Measurements from ENCODE around the gene PANK4.
"Not testable (repeated sequence)": the region's sequence is repeated elsewhere in the genome, so short reads cannot be mapped to it uniquely, and the experiment has no call there.

The PANK4 gene

GRCh38 chr1:2558420-2558819 is 32.0 kb upstream of the PANK4 start:
- DNase-seq, result no peak

GRCh38 chr1:2557482-2558400 is 31.3 kb upstream of the PANK4 start:
- no peak for DNase-seq

DNA sequence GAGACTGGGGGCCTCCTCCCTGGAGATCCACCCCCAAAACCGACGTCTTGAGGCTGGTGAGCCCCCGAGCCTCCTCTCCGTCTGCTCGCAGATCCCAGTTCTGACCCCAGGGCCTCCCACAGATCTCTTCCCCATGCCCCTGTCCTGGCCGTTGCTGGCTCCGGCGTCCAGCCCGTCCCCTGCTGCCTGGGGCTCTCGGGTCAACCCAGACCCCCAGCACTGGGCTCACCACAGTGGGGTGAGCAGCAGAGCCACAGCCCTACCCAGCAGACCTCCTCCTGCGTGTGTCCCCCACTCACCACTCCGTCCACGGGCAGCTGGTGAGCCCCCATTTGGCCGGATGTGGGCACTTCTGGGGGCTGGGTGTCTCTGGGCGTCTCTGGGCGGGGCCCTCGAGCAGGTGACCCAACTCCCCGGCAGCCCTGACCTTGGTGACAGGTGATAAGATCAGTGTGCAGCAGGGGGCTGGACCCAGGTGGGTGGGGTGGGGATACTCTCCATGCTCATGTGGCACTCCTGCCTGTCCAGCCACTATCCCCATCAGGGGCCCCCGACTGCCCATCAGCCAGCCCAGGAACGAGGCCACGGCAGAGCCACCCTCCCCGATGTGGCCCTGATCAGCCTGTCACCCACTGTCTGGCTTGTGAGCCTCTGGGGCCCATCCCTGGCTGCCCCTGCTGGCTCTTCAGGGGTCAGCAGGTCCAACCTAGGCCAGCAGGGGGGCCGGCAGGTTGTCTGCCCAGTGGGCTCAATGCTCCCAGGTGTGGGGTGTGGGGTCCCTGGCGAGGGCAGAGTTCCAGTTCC is 30.5 kb upstream of the PANK4 start:
- DNase-seq, result peak; percentile 57

- peak; percentile 80 for DNase-seq
These were observed 29.9 kb upstream of the PANK4 start, which contains the start of gene TNFRSF14 for GRCh38 chr1:2556277-2556677. TNFRSF14 (plus strand) TSS chr1:2556371; CDS start chr1:2556665, 294 bp downstream.

GRCh38 chr1:2555634-2556276 is 29.4 kb upstream of the PANK4 start:
- DNase-seq, result peak; percentile 81

- DNase-seq, result peak; percentile 55
These were observed 28.4 kb upstream of the PANK4 start for GRCh38 chr1:2554621-2555387.

DNA sequence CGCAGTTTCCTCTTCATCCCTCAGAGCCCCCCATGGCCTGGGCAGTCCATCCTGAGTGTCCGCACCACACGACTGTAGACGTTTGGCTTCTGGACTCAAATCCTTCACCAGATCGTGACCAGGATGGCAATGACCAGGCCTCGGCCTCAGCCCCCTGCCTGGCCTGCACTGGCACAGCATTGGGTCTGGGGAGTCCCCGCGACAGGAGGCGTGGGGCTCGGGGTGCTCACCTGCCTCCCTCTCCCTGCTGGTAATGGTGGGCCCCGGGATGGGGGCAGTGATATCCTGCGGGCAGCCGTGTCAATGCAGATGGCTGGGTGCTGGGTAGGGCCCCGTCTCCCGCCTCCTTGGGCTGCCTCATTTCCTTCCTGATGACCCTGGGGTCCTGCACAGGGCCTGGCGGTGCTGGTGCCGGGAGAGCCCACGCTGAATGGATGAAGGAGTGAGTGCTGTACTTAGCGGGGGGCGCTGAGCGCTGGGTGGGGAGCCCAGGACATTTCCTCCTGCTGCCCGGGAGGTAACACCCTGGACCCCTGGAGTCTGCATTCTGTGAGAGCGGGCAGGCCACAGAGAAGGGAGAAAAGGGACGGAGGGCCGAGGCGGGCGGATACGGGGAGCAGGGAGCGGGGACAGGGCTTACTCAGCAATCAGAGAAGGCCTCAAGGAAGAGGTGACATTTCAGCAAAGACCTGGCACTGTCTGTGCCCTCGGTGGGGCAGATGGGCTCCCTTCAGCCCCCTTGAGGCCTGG is 27.6 kb upstream of the PANK4 start:
- DNase-seq, result no peak

DNA sequence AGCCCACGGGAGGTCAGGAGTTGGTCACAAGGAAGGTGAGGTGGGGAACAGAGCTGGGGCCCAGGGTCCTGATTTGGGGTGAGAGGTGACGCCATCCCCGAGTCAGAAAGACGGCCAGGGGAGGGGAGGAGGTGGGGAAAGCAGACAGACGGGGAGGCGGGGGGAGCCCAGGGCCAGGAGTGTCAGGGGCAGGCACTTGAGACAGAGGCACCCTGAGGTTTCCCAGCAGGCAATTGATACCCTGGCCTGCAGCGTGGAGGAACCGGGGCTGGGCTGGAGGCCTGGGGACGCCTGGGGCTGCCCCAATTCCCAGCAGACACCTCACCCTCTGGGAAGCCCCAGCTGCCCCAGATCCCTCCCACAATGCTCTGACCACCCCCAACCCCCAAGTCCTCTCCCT is 26.7 kb upstream of the PANK4 start:
- DNase-seq, result not testable (repeated sequence)

DNA sequence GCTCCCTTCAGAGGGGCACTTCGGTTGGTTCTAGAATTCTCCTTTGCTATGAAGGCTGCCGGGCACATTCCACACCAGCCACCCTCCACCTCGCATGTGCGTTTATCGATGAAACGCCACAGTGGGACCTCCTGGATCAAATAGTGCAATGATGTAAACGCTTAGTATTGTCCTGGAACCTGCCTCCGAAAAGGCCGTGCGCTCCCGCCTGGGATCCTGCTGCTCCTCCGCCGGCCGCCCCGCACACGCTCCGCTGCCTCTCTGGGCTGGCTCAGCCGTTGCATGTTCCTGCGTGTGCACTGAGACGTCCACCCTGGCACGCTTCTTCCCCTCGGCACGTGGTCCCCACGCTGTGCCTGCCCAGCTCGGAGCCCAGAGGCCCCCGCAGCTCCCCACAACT is 25.8 kb upstream of the PANK4 start:
- no peak for DNase-seq

GRCh38 chr1:2551544-2551943 is 25.1 kb upstream of the PANK4 start:
- not testable (repeated sequence) for DNase-seq

DNA sequence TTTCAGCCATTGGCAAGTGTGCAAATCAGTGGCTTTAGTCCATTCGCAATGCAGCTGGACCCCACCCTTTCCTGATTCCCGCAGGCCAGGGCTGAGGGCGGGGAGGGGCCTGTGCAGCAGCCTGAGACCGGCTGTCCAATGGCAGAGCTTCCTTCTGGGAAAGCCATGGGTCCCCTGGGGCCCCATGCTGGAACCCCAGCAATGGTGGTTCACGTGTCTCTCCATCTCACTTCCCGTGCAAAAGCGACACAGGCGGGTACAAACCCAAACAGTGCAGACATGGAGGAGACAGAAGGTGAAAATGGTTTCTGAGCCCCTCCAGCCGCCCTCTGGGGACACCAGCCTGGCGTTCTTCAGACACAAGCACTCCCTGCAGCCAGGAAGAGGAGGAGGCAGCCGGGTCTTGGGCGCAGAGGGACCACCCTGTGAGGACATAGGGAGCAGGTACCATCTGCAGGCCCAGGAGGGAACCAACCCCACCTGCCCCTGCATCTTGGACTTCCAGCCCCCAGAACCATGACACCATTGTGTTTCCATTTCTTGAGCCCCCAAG is 24.0 kb upstream of the PANK4 start:
- DNase-seq, result not testable (repeated sequence)

- DNase-seq, result not testable (repeated sequence)
These were observed 23.1 kb upstream of the PANK4 start for GRCh38 chr1:2549367-2550029.

DNA sequence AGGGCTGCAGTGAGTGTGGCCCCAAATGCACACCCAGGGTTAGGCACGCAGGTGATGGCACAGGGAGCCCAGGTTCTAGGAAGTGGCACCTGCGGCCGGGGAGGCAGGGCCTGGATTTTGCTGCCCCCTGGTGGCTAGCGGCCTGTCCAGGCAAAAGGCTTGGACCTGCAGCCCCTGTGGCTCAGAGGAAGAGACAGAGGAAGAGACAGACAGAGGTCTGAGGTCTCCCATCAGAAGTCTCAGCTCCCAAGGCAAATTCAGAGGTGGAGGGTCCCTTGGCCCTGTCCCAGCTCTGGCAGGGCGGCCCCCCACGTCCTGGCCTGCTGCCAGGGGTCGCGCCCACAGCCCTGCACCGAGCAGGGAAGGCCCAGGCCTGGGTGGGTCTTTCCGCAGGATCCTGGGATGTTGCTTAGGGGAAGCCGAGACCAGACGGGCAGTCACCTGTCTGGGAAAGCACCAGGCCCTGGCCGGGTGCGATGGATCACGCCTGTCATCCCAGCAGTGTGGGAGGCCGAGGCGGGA is 21.7 kb upstream of the PANK4 start:
- peak; percentile 85 for DNase-seq

DNA sequence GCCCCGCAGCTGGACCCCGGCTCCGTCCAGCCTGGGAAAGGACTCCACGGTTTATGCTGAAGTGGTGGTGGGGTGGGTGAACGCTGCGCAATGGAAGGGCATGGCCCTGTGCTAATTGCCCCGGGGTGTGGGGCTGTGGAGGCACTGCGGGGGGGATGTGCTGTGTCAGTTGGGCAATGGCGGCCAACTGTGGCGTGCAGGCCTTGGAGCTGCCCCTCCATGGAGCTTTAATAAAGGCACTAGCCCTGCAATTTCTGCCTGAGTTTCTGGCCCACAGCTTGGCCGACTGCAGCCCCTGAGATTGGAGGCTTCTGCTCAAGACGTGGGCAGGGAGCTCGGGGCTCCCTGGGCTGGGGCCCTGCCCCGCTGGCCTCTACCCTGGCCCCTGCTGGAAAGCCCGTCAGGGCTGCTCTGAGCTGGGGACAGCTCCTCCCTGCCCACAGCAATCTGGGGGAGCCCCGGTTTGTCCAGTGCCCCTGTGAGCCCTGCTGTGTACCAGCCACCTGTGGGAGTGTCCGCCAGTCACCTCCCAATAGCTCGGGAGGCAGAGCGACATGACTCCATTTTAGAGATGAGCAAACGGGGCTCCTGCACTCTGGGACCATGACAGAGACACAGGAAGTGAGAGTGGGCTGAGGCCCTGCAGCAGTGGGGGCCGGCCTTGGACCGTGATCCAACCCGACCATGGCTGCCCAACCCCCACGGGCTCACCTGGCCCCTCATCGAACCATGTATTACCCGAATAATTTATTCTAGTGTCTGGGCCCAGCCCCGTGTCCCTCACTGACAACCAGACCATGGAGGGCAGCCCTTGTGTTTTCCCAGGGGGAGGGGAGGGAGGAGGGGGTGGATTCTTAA is 21.0 kb upstream of the PANK4 start:
- peak; percentile 45 for DNase-seq

- DNase-seq, result peak; percentile 91
These were observed 20.3 kb upstream of the PANK4 start for GRCh38 chr1:2546515-2547209.

GRCh38 chr1:2545754-2546514 is 19.5 kb upstream of the PANK4 start:
- DNase-seq, result peak; percentile 93

DNA sequence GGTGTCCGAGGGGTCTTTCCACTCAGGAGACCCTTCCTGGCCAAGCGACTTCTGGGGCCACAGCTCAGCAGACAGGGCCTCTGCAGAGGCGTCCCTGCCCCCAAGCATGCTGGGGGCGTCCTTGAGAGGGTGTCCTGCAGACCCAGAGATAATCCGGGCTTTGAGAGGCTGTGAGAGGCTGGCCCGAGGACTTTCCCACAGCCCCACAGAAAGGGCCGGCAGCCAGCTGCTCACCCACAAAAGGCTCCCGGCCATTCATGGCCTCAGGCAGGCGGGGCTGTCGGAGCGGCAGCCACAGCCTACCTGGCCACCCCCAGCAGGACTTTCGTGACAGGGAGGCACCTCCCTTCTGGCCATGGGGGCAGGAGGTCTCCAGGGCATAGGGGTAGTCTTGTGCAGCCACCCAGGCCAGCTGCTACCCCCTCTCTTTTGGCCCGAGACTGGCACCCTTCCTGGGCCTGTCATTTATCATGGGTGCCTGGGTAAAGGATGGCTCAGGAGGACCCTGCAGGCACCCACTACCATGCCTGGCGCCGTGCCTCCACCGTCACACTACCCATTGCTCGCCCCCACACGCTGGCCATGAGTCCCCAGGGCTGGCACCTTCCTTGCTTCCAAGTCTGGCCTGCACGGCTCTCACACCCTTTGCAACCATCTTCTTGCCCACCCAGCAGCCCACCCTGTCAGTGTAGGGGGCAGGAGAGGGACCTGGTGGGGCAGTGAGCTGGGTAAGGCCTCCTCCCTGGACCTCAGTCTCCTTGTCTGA is 18.7 kb upstream of the PANK4 start:
- no peak for DNase-seq

All from CD4-positive, alpha-beta T cell treated with Interleukin-4 for 4 hours (primary cell).